HFFc6 (cell line): Measurements from ENCODE around the gene AHNAK. TPM values are rescaled to one million over a fixed set of nuclear protein-coding genes. Genes with fewer than 3 reads are reported as not detected.
"Not testable (repeated sequence)": the region's sequence is repeated elsewhere in the genome, so short reads cannot be mapped to it uniquely, and the experiment has no call there.

ENCODE experiments used
- DNase-seq: peaks from one replicate; pipeline ENCODE4 v3.0.0-alpha.2; 2018
- H3K27ac Mint-ChIP-seq: 2 replicates; pipeline ENCODE4 v1.8.0; 2020; ENCODE audit warnings: mild to moderate bottlenecking, mixed read lengths
- H3K27me3 Mint-ChIP-seq: 2 replicates; pipeline ENCODE4 v1.8.0; 2021; ENCODE audit warnings: mild to moderate bottlenecking, moderate library complexity, mixed read lengths; ENCODE audit not compliant: insufficient read depth
- H3K36me3 Mint-ChIP-seq: 2 replicates; pipeline ENCODE4 v1.8.0; 2021; ENCODE audit warnings: low read depth, mixed read lengths
- H3K4me1 Mint-ChIP-seq: 2 replicates; pipeline ENCODE4 v1.8.0; 2020; ENCODE audit warnings: low read depth, mixed read lengths
- H3K4me3 Mint-ChIP-seq: 2 replicates; pipeline ENCODE4 v1.8.0; 2020; ENCODE audit warnings: mild to moderate bottlenecking, moderate library complexity, mixed read lengths
- H3K9me3 Mint-ChIP-seq: 2 replicates; pipeline ENCODE4 v1.8.0; 2020; ENCODE audit warnings: mild to moderate bottlenecking, mixed read lengths
- microRNA-seq: library from miRNA; unstranded; fragments of <30 nt; microRNA quantifications from one replicate; pipeline ENCODE4, GENCODE V29; 2019
- total RNA-seq, 6 experiments: library from RNA; stranded (reverse); fragmentation: NEBNext Ultra II Directional; extraction: Animal tissue kit (Norgen Biotek cat#: 25700); gene quantifications; 2 replicates in 1 of 6; 3 replicates in 5 of 6; pipeline ENCODE4 v1.2.3, GENCODE V29; 2021
- TF ChIP-seq, protein P1 (sequence below): fragments of 200-600 bp; sonication (generic); IDR thresholded peaks from 2 replicates; pipeline ENCODE4 v1.5.0; 2021; ENCODE audit warnings: antibody characterized with exemption, mild to moderate bottlenecking

AHNAK gene
- total RNA-seq, 6 experiments from 2014 or later: 426 to 589 (median 452) TPM

DNA sequence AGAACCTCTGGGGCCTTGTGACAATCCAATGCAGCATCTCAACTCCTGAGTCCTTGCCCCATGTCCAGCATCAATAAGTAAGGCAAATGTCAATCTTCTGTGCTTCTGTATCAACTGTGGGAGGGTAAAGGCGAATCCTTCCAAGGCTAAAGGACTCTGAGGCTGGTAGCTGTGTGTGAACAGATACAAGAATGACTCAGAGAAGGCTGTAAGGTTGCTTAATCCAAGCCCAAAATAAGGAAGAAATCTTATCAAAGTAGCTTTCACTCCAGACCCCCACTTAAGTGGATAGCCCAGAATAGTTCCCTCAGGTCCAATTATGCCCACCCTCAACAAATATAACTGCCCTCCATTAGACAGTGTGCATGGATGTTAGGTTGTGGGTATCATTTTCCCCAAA, 155.9 kb downstream of the AHNAK start:
- TF ChIP-seq, protein P1, sequence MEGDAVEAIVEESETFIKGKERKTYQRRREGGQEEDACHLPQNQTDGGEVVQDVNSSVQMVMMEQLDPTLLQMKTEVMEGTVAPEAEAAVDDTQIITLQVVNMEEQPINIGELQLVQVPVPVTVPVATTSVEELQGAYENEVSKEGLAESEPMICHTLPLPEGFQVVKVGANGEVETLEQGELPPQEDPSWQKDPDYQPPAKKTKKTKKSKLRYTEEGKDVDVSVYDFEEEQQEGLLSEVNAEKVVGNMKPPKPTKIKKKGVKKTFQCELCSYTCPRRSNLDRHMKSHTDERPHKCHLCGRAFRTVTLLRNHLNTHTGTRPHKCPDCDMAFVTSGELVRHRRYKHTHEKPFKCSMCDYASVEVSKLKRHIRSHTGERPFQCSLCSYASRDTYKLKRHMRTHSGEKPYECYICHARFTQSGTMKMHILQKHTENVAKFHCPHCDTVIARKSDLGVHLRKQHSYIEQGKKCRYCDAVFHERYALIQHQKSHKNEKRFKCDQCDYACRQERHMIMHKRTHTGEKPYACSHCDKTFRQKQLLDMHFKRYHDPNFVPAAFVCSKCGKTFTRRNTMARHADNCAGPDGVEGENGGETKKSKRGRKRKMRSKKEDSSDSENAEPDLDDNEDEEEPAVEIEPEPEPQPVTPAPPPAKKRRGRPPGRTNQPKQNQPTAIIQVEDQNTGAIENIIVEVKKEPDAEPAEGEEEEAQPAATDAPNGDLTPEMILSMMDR: no peak
- Mint-ChIP-seq H3K27ac (no peak overlapping the region), H3K9me3 (no peaks in the 10 kb centered on the region), H3K4me1 (peaks cover 15% of the 10 kb centered on the region), H3K4me3 (no peak overlapping the region), H3K36me3 (no peaks in the 10 kb centered on the region), H3K27me3 (peaks cover 27% of the 10 kb centered on the region)
- no peak for DNase-seq

GRCh38 chr11:62390237-62390636, 156.4 kb downstream of the AHNAK start:
- peaks cover 29% of the 10 kb centered on the region for H3K27me3 Mint-ChIP-seq
- H3K36me3 Mint-ChIP-seq: no peaks in the 10 kb centered on the region
- TF ChIP-seq, protein P1: no peak
- H3K4me1 Mint-ChIP-seq: peaks cover 10% of the 10 kb centered on the region
- H3K27ac Mint-ChIP-seq: no peak overlapping the region
- DNase-seq: no peak
- H3K4me3 Mint-ChIP-seq: no peak overlapping the region
- H3K9me3 Mint-ChIP-seq: no peaks in the 10 kb centered on the region

- no peaks in the 10 kb centered on the region for H3K9me3 Mint-ChIP-seq
- DNase-seq: no peak
- H3K27ac Mint-ChIP-seq: no peak overlapping the region
- H3K27me3 Mint-ChIP-seq: peaks cover 31% of the 10 kb centered on the region
- H3K4me3 Mint-ChIP-seq: no peak overlapping the region
- TF ChIP-seq, protein P1: no peak
- no peaks in the 10 kb centered on the region for H3K36me3 Mint-ChIP-seq
- H3K4me1 Mint-ChIP-seq: no peaks in the 10 kb centered on the region
Measured at GRCh38 chr11:62388999-62389398, 157.6 kb downstream of the AHNAK start.

- Mint-ChIP-seq H3K36me3 (no peaks in the 10 kb centered on the region), H3K27ac (no peak overlapping the region), H3K4me3 (no peak overlapping the region), H3K27me3 (peaks cover 29% of the 10 kb centered on the region), H3K4me1 (no peaks in the 10 kb centered on the region), H3K9me3 (no peaks in the 10 kb centered on the region)
- no peak for DNase-seq
- TF ChIP-seq, protein P1: no peak
Measured at GRCh38 chr11:62387381-62387780, 159.2 kb downstream of the AHNAK start.

DNA sequence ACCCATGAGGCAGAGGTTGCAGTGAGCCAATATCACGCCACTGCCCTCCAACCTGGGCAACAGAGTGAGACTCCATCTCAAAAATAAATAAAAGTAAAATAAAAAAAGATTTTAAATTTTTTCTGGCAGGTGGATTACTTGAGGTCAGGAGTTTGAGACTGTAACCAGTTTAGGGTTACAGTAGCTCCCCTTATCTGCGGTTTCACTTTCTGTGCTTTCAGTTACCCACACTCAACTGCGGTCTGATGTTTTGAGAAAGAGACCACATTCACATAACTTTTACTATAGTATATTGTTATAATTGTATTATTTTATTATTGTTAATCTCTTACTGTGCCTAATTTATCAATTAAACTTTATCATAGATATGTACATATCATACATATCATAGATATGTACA, 160.5 kb downstream of the AHNAK start:
- not testable (repeated sequence) for DNase-seq, H3K27ac Mint-ChIP-seq, H3K4me1 Mint-ChIP-seq, H3K36me3 Mint-ChIP-seq, H3K4me3 Mint-ChIP-seq, H3K9me3 Mint-ChIP-seq
- H3K27me3 Mint-ChIP-seq: peaks cover 24% of the 10 kb centered on the region

DNA sequence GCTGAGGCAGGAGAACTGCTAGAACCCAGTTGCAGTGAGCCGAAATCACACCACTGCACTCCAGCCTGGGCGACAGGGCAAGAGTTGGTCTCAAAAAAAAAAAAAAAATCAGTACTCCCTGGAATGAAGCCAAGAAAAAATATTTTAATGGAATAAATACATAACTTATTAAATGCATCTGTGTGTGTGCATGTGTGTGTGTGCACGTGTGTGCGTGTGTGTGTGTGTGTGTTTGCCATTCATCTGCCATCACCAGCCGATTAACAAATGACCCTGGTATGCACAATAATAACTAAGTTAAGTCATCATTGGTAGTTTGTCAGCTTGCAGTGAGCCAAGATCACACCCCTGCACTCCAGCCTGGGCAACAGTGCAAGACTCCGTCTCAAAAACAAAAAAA, 162.8 kb downstream of the AHNAK start:
- H3K9me3 Mint-ChIP-seq: no peaks in the 10 kb centered on the region
- no peak overlapping the region for H3K27ac Mint-ChIP-seq
- peaks cover 17% of the 10 kb centered on the region for H3K27me3 Mint-ChIP-seq
- no peak for DNase-seq
- TF ChIP-seq, protein P1: no peak
- peaks cover 13% of the 10 kb centered on the region; the same call in 1 of the 2 replicates for H3K4me1 Mint-ChIP-seq
- H3K4me3 Mint-ChIP-seq: no peak overlapping the region
- no peaks in the 10 kb centered on the region for H3K36me3 Mint-ChIP-seq

Small RNAs within 50 kb of the gene (microRNA-seq; reads per million reads assigned to microRNA genes)
- 3.1 reads per million for gene MIR6747

Other genes starting within 250 kb of the AHNAK start
- gene SCGB1D4, start 247.7 kb downstream of the AHNAK start, total RNA-seq: not detected
- under 1 TPM; 0.36 to 0.55 (median 0.49) TPM for gene ASRGL1, start 209.4 kb downstream of the AHNAK start, total RNA-seq
- not detected for gene SCGB1A1, start 127.8 kb downstream of the AHNAK start, total RNA-seq
- gene EEF1G, start 27.1 kb upstream of the AHNAK start, total RNA-seq: 1,000 to 10,000 TPM; 1,302 to 1,474 (median 1,327) TPM
- 10 to 100 TPM; 14.6 to 18.0 (median 16.9) TPM for gene TUT1, start 44.7 kb upstream of the AHNAK start, total RNA-seq
- gene MTA2, start 55.1 kb upstream of the AHNAK start, total RNA-seq: 100 to 1,000 TPM in 2 of 6 experiments, 10 to 100 TPM in 4; 89.6 to 106 (median 95.8) TPM
- 10 to 100 TPM; 32.5 to 39.6 (median 36.4) TPM for gene EML3, start 66.0 kb upstream of the AHNAK start, total RNA-seq
- gene ROM1, start 66.5 kb upstream of the AHNAK start, total RNA-seq: 1 to 10 TPM; 2.3 to 4.8 (median 3.2) TPM
- 10 to 100 TPM; 57.9 to 93.2 (median 63.0) TPM for gene B3GAT3, start 75.2 kb upstream of the AHNAK start, total RNA-seq
- 100 to 1,000 TPM; 331 to 450 (median 416) TPM for gene GANAB, start 99.8 kb upstream of the AHNAK start, total RNA-seq
- 10 to 100 TPM; 19.1 to 26.6 (median 23.3) TPM for gene INTS5, start 106.5 kb upstream of the AHNAK start, total RNA-seq
- 10 to 100 TPM; 56.1 to 74.6 (median 64.8) TPM for gene C11orf98, start 118.4 kb upstream of the AHNAK start, total RNA-seq
- 10 to 100 TPM; 12.3 to 23.6 (median 17.2) TPM for gene CSKMT, start 118.5 kb upstream of the AHNAK start, total RNA-seq
- 10 to 100 TPM in 5 of 6 experiments, 1 to 10 TPM in 1; 9.8 to 14.2 (median 11.3) TPM for gene UQCC3, start 124.9 kb upstream of the AHNAK start, total RNA-seq
- 1 to 10 TPM; 2.8 to 4.5 (median 3.7) TPM for gene LBHD1, start 125.5 kb upstream of the AHNAK start, total RNA-seq
- 100 to 1,000 TPM in 3 of 6 experiments, 10 to 100 TPM in 3; 85.2 to 114 (median 96.5) TPM for gene UBXN1, start 132.3 kb upstream of the AHNAK start, total RNA-seq
- gene LRRN4CL, start 142.7 kb upstream of the AHNAK start, total RNA-seq: 1 to 10 TPM; 1.2 to 4.0 (median 1.4) TPM
- gene BSCL2, start 160.6 kb upstream of the AHNAK start, total RNA-seq: 10 to 100 TPM; 50.7 to 67.4 (median 56.8) TPM
- gene GNG3, start 160.9 kb upstream of the AHNAK start, total RNA-seq: not detected
- 10 to 100 TPM; 34.5 to 44.6 (median 41.6) TPM for gene HNRNPUL2, start 180.7 kb upstream of the AHNAK start, total RNA-seq
- 10 to 100 TPM; 46.2 to 52.7 (median 50.0) TPM for gene TTC9C, start 181.7 kb upstream of the AHNAK start, total RNA-seq
- gene ZBTB3, start 207.4 kb upstream of the AHNAK start, total RNA-seq: 10 to 100 TPM in 1 of 6 experiments, 1 to 10 TPM in 5; 7.9 to 10.8 (median 8.9) TPM
- 10 to 100 TPM; 77.6 to 83.8 (median 81.4) TPM for gene POLR2G, start 214.8 kb upstream of the AHNAK start, total RNA-seq
- gene TAF6L, start 224.6 kb upstream of the AHNAK start, total RNA-seq: 10 to 100 TPM in 5 of 6 experiments, 1 to 10 TPM in 1; 9.9 to 12.7 (median 10.6) TPM
- gene TMEM179B, start 240.6 kb upstream of the AHNAK start, total RNA-seq: 10 to 100 TPM; 47.2 to 66.3 (median 52.7) TPM
- gene TMEM223, start 245.2 kb upstream of the AHNAK start, total RNA-seq: 10 to 100 TPM; 12.8 to 15.0 (median 13.6) TPM